HEK293 (cell line): ENCODE data around the gene SCN7A.

Experiments used
- CTCF ChIA-PET: fragments of 350-600 bp; formaldehyde crosslinking; extraction: SDS; loops from one replicate; lab custom pipeline; 2021; ENCODE audit warnings: antibody characterized with exemption; lab: Yijun Ruan, JAX
- POLR2A ChIA-PET: fragments of 300-600 bp; formaldehyde crosslinking; extraction: SDS; loops from one replicate; lab custom pipeline; 2020; ENCODE audit warnings: antibody characterized with exemption, inconsistent platforms; lab: Yijun Ruan, JAX
- H3K27ac ChIP-seq: fragments of 200-500 bp; sonication (Bioruptor generic); 2 replicates; pipeline ENCODE4 v1.5.1; 2014; ENCODE audit warnings: low read depth, low read length, control low read depth, inconsistent platforms; ENCODE audit errors: extremely low read depth
- H3K36me3 ChIP-seq, 2 experiments: fragments of 200-500 bp in 1 of 2; sonication (Bioruptor generic) in 1 of 2; 1 replicate in 1 of 2; 2 replicates in 1 of 2; pipeline ENCODE4 v1.5.1; 2014 to 2017; ENCODE audit warnings: inconsistent platforms in 2 of 2, low read length in 2 of 2; ENCODE audit not compliant: control insufficient read depth in 2 of 2, insufficient read depth in 1 of 2
- H3K4me1 ChIP-seq: fragments of 200-500 bp; sonication (Bioruptor generic); 2 replicates; pipeline ENCODE4 v1.5.1; 2014; ENCODE audit warnings: mild to moderate bottlenecking, low read length, inconsistent platforms; ENCODE audit not compliant: control insufficient read depth, insufficient read depth
- H3K4me3 ChIP-seq: 2 replicates; pipeline ENCODE4 v1.5.1; 2011; ENCODE audit warnings: low read depth, mild to moderate bottlenecking, control low read depth, low read length, moderate library complexity
- H3K9me3 ChIP-seq: fragments of 200-500 bp; sonication (Bioruptor generic); 2 replicates; pipeline ENCODE4 v1.5.1; 2014; ENCODE audit warnings: low read depth, low read length, inconsistent platforms; ENCODE audit not compliant: control insufficient read depth, insufficient read depth
- GFI1B ChIP-seq: fragments of 450-650 bp; formaldehyde crosslinking; IDR thresholded peaks from 2 replicates; pipeline ENCODE4 v1.5.1; 2016; ENCODE audit warnings: missing biosample characterization, missing genetic modification characterization
- GLIS2 ChIP-seq: fragments of 450-650 bp; formaldehyde crosslinking; IDR thresholded peaks from 2 replicates; pipeline ENCODE4 v1.5.1; 2016; ENCODE audit warnings: missing biosample characterization, missing genetic modification characterization
- HOXC10 ChIP-seq: sonication (generic); formaldehyde crosslinking; IDR thresholded peaks from 2 replicates; pipeline ENCODE4 v1.8.1; 2023; ENCODE audit warnings: mild to moderate bottlenecking, missing genetic modification reagents
- YY2 ChIP-seq: fragments of 450-650 bp; formaldehyde crosslinking; IDR thresholded peaks from 2 replicates; pipeline ENCODE4 v1.5.1; 2016; ENCODE audit warnings: missing biosample characterization, missing genetic modification characterization
- ZNF114 ChIP-seq: fragments of 450-650 bp; formaldehyde crosslinking; IDR thresholded peaks from 2 replicates; pipeline ENCODE4 v1.5.0; 2017; ENCODE audit warnings: missing biosample characterization, missing genetic modification characterization
- ZNF157 ChIP-seq: fragments of 450-650 bp; formaldehyde crosslinking; IDR thresholded peaks from 2 replicates; pipeline ENCODE4 v1.5.1; 2016; ENCODE audit warnings: missing biosample characterization, missing genetic modification characterization
- ZNF211 ChIP-seq: fragments of 450-650 bp; formaldehyde crosslinking; IDR thresholded peaks from 2 replicates; pipeline ENCODE4 v1.5.1; 2016; ENCODE audit warnings: low read depth, missing biosample characterization, missing genetic modification characterization
- ZNF23 ChIP-seq: fragments of 450-650 bp; formaldehyde crosslinking; IDR thresholded peaks from 2 replicates; pipeline ENCODE4 v1.5.1; 2016; ENCODE audit warnings: missing biosample characterization, missing genetic modification characterization, borderline replicate concordance
- ZNF335 ChIP-seq: fragments of 450-650 bp; formaldehyde crosslinking; conservative IDR thresholded peaks from 2 replicates; pipeline ENCODE4 v1.5.1; 2016; ENCODE audit warnings: missing biosample characterization, missing genetic modification characterization
- ZNF366 ChIP-seq: fragments of 450-650 bp; formaldehyde crosslinking; conservative IDR thresholded peaks from 2 replicates; pipeline ENCODE4 v1.5.1; 2016; ENCODE audit warnings: missing biosample characterization, missing genetic modification characterization
- ZNF510 ChIP-seq: fragments of 450-650 bp; formaldehyde crosslinking; IDR thresholded peaks from 2 replicates; pipeline ENCODE4 v1.5.1; 2018; ENCODE audit warnings: mild to moderate bottlenecking, missing genetic modification characterization, missing biosample characterization; ENCODE audit not compliant: insufficient replicate concordance
- ZNF529 ChIP-seq: fragments of 450-650 bp; formaldehyde crosslinking; IDR thresholded peaks from 2 replicates; pipeline ENCODE4 v1.5.1; 2017; ENCODE audit warnings: missing genetic modification characterization, missing biosample characterization; ENCODE audit not compliant: insufficient replicate concordance
- ZNF624 ChIP-seq: fragments of 450-650 bp; formaldehyde crosslinking; IDR thresholded peaks from 2 replicates; pipeline ENCODE4 v1.5.1; 2017; ENCODE audit warnings: missing biosample characterization, missing genetic modification characterization
- ZNF654 ChIP-seq: fragments of 450-650 bp; formaldehyde crosslinking; IDR thresholded peaks from 2 replicates; pipeline ENCODE4 v1.5.1; 2016; ENCODE audit warnings: low read depth, missing biosample characterization, missing genetic modification characterization
- ZNF664 ChIP-seq: fragments of 450-650 bp; formaldehyde crosslinking; IDR thresholded peaks from 2 replicates; pipeline ENCODE4 v1.5.1; 2016; ENCODE audit warnings: missing biosample characterization, missing genetic modification characterization
- ZNF792 ChIP-seq: fragments of 450-650 bp; formaldehyde crosslinking; IDR thresholded peaks from 2 replicates; pipeline ENCODE4 v1.5.1; 2016; ENCODE audit warnings: missing biosample characterization, missing genetic modification characterization
- TF ChIP-seq, protein P1 (sequence below): fragments of 450-650 bp; IDR thresholded peaks from 2 replicates; pipeline ENCODE4 v1.5.1; 2018; ENCODE audit warnings: missing biosample characterization, mild to moderate bottlenecking, missing genetic modification characterization
- TF ChIP-seq, protein P2 (sequence below): fragments of 450-650 bp; formaldehyde crosslinking; IDR thresholded peaks from 2 replicates; pipeline ENCODE4 v1.5.1; 2017; ENCODE audit warnings: missing biosample characterization, missing genetic modification characterization
- TF ChIP-seq, protein P3 (sequence below): fragments of 450-650 bp; IDR thresholded peaks from 2 replicates; pipeline ENCODE4 v1.5.1; 2018; ENCODE audit warnings: missing biosample characterization, missing genetic modification characterization
- TF ChIP-seq, protein P4 (sequence below): fragments of 450-650 bp; formaldehyde crosslinking; IDR thresholded peaks from 2 replicates; pipeline ENCODE4 v1.5.1; 2016; ENCODE audit warnings: missing biosample characterization, missing genetic modification characterization

Gene SCN7A

DNA sequence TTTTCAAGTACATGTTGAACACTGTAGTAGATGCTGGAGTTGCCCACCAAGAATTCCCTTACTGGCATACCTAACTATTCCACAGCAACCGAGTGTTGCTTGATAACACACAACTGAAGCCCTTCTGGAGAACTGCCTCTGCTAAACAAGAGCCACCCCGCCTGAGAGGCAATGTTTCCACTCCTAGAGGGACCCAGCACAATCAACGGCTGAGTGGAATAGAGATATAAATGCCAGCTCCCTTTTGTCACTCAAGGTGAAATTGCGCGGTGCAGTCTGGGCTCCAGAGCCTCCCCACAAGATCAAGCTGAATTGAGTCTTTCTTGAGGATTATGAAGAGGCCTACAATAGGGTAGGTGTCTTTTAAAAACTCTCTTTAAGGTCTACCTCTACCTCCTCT is 69.2 kb downstream of the SCN7A start (continued):
- no peak for TF ChIP-seq ZNF23
- TF ChIP-seq, protein P1, sequence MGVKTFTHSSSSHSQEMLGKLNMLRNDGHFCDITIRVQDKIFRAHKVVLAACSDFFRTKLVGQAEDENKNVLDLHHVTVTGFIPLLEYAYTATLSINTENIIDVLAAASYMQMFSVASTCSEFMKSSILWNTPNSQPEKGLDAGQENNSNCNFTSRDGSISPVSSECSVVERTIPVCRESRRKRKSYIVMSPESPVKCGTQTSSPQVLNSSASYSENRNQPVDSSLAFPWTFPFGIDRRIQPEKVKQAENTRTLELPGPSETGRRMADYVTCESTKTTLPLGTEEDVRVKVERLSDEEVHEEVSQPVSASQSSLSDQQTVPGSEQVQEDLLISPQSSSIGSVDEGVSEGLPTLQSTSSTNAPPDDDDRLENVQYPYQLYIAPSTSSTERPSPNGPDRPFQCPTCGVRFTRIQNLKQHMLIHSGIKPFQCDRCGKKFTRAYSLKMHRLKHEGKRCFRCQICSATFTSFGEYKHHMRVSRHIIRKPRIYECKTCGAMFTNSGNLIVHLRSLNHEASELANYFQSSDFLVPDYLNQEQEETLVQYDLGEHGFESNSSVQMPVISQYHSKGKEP, result no peak

DNA sequence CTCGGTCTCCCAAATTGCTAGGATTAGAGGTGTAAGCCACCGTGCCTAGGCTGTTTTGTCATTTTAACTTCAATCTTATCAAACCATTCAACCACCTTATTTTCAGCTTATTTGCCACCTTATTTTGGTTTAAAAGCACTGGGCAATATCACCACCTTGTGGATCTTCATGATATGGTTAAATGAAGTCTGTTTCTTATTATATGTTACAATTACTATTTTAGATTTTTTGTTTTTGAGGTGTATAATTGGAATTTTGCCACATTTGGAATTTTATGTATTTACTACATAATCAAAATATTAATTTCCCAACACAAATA is 74.5 kb downstream of the SCN7A start:
- no peak for TF ChIP-seq ZNF510 (tag by site-specific recombination)
- TF ChIP-seq, protein P2, sequence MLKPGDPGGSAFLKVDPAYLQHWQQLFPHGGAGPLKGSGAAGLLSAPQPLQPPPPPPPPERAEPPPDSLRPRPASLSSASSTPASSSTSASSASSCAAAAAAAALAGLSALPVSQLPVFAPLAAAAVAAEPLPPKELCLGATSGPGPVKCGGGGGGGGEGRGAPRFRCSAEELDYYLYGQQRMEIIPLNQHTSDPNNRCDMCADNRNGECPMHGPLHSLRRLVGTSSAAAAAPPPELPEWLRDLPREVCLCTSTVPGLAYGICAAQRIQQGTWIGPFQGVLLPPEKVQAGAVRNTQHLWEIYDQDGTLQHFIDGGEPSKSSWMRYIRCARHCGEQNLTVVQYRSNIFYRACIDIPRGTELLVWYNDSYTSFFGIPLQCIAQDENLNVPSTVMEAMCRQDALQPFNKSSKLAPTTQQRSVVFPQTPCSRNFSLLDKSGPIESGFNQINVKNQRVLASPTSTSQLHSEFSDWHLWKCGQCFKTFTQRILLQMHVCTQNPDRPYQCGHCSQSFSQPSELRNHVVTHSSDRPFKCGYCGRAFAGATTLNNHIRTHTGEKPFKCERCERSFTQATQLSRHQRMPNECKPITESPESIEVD (tag by site-specific recombination), result no peak
- no peak for TF ChIP-seq ZNF664 (tag by site-specific recombination)
- no peak for TF ChIP-seq GLIS2 (tag by site-specific recombination)
- TF ChIP-seq ZNF157 (tag by site-specific recombination), result no peak
- no peak for TF ChIP-seq HOXC10 (CRISPR knock-in tag)
- no peak for TF ChIP-seq ZNF624 (tag by site-specific recombination)
- TF ChIP-seq ZNF211 (tag by site-specific recombination), result no peak
- TF ChIP-seq GFI1B (tag by site-specific recombination), result no peak
- no peak for TF ChIP-seq ZNF792
- no peak for TF ChIP-seq ZNF529 (tag by site-specific recombination)
- no peak for TF ChIP-seq YY2
- TF ChIP-seq ZNF654 (tag by site-specific recombination), result peak; percentile 72
- TF ChIP-seq, protein P3, sequence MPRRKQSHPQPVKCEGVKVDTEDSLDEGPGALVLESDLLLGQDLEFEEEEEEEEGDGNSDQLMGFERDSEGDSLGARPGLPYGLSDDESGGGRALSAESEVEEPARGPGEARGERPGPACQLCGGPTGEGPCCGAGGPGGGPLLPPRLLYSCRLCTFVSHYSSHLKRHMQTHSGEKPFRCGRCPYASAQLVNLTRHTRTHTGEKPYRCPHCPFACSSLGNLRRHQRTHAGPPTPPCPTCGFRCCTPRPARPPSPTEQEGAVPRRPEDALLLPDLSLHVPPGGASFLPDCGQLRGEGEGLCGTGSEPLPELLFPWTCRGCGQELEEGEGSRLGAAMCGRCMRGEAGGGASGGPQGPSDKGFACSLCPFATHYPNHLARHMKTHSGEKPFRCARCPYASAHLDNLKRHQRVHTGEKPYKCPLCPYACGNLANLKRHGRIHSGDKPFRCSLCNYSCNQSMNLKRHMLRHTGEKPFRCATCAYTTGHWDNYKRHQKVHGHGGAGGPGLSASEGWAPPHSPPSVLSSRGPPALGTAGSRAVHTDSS (tag by site-specific recombination), result no peak
- no peak for TF ChIP-seq ZNF114 (tag by site-specific recombination)
- TF ChIP-seq ZNF366, result no peak
- TF ChIP-seq, protein P4, sequence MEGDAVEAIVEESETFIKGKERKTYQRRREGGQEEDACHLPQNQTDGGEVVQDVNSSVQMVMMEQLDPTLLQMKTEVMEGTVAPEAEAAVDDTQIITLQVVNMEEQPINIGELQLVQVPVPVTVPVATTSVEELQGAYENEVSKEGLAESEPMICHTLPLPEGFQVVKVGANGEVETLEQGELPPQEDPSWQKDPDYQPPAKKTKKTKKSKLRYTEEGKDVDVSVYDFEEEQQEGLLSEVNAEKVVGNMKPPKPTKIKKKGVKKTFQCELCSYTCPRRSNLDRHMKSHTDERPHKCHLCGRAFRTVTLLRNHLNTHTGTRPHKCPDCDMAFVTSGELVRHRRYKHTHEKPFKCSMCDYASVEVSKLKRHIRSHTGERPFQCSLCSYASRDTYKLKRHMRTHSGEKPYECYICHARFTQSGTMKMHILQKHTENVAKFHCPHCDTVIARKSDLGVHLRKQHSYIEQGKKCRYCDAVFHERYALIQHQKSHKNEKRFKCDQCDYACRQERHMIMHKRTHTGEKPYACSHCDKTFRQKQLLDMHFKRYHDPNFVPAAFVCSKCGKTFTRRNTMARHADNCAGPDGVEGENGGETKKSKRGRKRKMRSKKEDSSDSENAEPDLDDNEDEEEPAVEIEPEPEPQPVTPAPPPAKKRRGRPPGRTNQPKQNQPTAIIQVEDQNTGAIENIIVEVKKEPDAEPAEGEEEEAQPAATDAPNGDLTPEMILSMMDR (tag by site-specific recombination), result peak; percentile 47; the same call in 1 of the 2 replicates
- TF ChIP-seq ZNF335 (tag by site-specific recombination), result no peak
- ChIA-PET POLR2A (no interaction called here), CTCF (interaction anchor here (0.6 to 2.0 kb wide), 13 partner anchors 10 to 394 kb away, joined by 3 to 14 read pairs (median 4); no protein-coding TSS in a partner anchor)
- H3K4me1 ChIP-seq, result no peaks in the 10 kb centered on the region
- H3K36me3 ChIP-seq, result no peaks in the 10 kb centered on the region
- H3K27ac ChIP-seq, result no peak overlapping the region
- no peak overlapping the region for H3K4me3 ChIP-seq
- no peaks in the 10 kb centered on the region for H3K9me3 ChIP-seq
